Endothelial cell (in vitro differentiated cells): ENCODE data around the gene FYCO1. TPM values are rescaled to one million over a fixed set of nuclear protein-coding genes. Genes with fewer than 3 reads are reported as not detected.

ENCODE experiments used
- DNase-seq: peaks from one replicate; pipeline ENCODE4 v3.0.0; 2021; ENCODE audit warnings: low spot score
- H3K27ac Mint-ChIP-seq: one replicate; pipeline ENCODE4 v1.8.0; 2021; ENCODE audit warnings: mixed read lengths, inconsistent platforms; ENCODE audit not compliant: unreplicated experiment
- H3K27me3 Mint-ChIP-seq: one replicate; pipeline ENCODE4 v1.8.0; 2021; ENCODE audit warnings: mild to moderate bottlenecking, moderate library complexity, mixed read lengths, inconsistent platforms; ENCODE audit not compliant: unreplicated experiment
- H3K36me3 Mint-ChIP-seq: one replicate; pipeline ENCODE4 v1.8.0; 2021; ENCODE audit warnings: mild to moderate bottlenecking, low read depth, mixed read lengths, inconsistent platforms; ENCODE audit not compliant: unreplicated experiment
- H3K4me1 Mint-ChIP-seq: one replicate; pipeline ENCODE4 v1.8.0; 2021; ENCODE audit warnings: mild to moderate bottlenecking, mixed read lengths, inconsistent platforms; ENCODE audit not compliant: unreplicated experiment
- H3K4me3 Mint-ChIP-seq: one replicate; pipeline ENCODE4 v1.8.0; 2021; ENCODE audit warnings: mild to moderate bottlenecking, mixed read lengths, inconsistent platforms; ENCODE audit not compliant: unreplicated experiment
- H3K9me3 Mint-ChIP-seq: one replicate; pipeline ENCODE4 v1.8.0; 2021; ENCODE audit warnings: mixed read lengths, inconsistent platforms; ENCODE audit not compliant: unreplicated experiment
- CTCF ChIP-seq: fragments of 200-600 bp; sonication (generic); IDR thresholded peaks from one replicate; pipeline ENCODE4 v1.5.0; 2021; ENCODE audit warnings: antibody characterized with exemption; ENCODE audit not compliant: unreplicated experiment
- total RNA-seq: library from RNA; stranded (reverse); fragmentation: NEBNext Ultra II Directional; extraction: Animal tissue kit (Norgen Biotek cat#: 25700); gene quantifications from one replicate; pipeline ENCODE4 v1.2.1, GENCODE V29; 2021; ENCODE audit not compliant: unreplicated experiment

Gene FYCO1
- total RNA-seq, 1 donor from 2014 or later, result 13.8 TPM

GRCh38 chr3:45929042-45929679 is 66.5 kb downstream of the FYCO1 start:
- DNase-seq, result peak; percentile 72
- no peak overlapping the region for H3K27ac Mint-ChIP-seq
- H3K27me3 Mint-ChIP-seq, result no peaks in the 10 kb centered on the region
- peaks cover 25% of the 10 kb centered on the region for H3K36me3 Mint-ChIP-seq
- H3K4me1 Mint-ChIP-seq, result no peaks in the 10 kb centered on the region
- TF ChIP-seq CTCF, result peak; percentile 44
- peak overlapping the region; percentile 7 for H3K4me3 Mint-ChIP-seq
- H3K9me3 Mint-ChIP-seq, result no peaks in the 10 kb centered on the region

GRCh38 chr3:45927881-45928280 is 67.7 kb downstream of the FYCO1 start:
- Mint-ChIP-seq H3K4me1 (no peaks in the 10 kb centered on the region), H3K36me3 (peaks cover 32% of the 10 kb centered on the region), H3K27ac (no peak overlapping the region), H3K4me3 (no peak overlapping the region), H3K27me3 (no peaks in the 10 kb centered on the region), H3K9me3 (no peaks in the 10 kb centered on the region)
- TF ChIP-seq CTCF, result no peak
- DNase-seq, result no peak

- TF ChIP-seq CTCF, result no peak
- Mint-ChIP-seq H3K4me1 (peaks cover 2% of the 10 kb centered on the region), H3K36me3 (peaks cover 47% of the 10 kb centered on the region), H3K9me3 (no peaks in the 10 kb centered on the region), H3K4me3 (no peak overlapping the region), H3K27me3 (no peaks in the 10 kb centered on the region), H3K27ac (no peak overlapping the region)
- DNase-seq, result no peak
Measured at GRCh38 chr3:45923755-45924154, 71.9 kb downstream of the FYCO1 start.

- DNase-seq, result no peak
- Mint-ChIP-seq H3K9me3 (no peaks in the 10 kb centered on the region), H3K4me3 (no peak overlapping the region), H3K27me3 (no peaks in the 10 kb centered on the region), H3K4me1 (peaks cover 2% of the 10 kb centered on the region), H3K27ac (no peak overlapping the region), H3K36me3 (peaks cover 41% of the 10 kb centered on the region)
- no peak for TF ChIP-seq CTCF
Measured at GRCh38 chr3:45922950-45923590, 72.6 kb downstream of the FYCO1 start.

GRCh38 chr3:45922039-45922326 is 73.6 kb downstream of the FYCO1 start:
- no peak for TF ChIP-seq CTCF
- Mint-ChIP-seq H3K4me1 (peaks cover 2% of the 10 kb centered on the region), H3K27ac (no peak overlapping the region), H3K9me3 (no peaks in the 10 kb centered on the region), H3K4me3 (no peak overlapping the region), H3K27me3 (no peaks in the 10 kb centered on the region), H3K36me3 (peaks cover 32% of the 10 kb centered on the region)
- DNase-seq, result no peak
